ENCODE measurements around the gene PREB.

Gene PREB

GRCh38 chr2:27178469-27178868 is 44.0 kb upstream of the PREB start:
- no peak for TF ChIP-seq TAF1 (IDR thresholded peaks at IDR 0.05; ENCODE audit: borderline replicate concordance, insufficient read depth, low read length)
- no peak for TF ChIP-seq REST (IDR thresholded peaks at IDR 0.05; ENCODE audit: insufficient read depth in 1 of 2, low read depth in 2 of 2, low read length in 2 of 2)
- no peak for TF ChIP-seq SIN3A (IDR thresholded peaks at IDR 0.05; ENCODE audit: borderline replicate concordance, insufficient read depth, low read length)
- no peak for TF ChIP-seq POLR2AphosphoS5 (IDR thresholded peaks at IDR 0.05; ENCODE audit: low read depth, low read length)
- TF ChIP-seq FOXP2 (optimal IDR thresholded peaks at IDR 0.05; ENCODE audit: borderline replicate concordance, extremely low read depth, extremely low read length, insufficient read depth) = no peak

- no peak for TF ChIP-seq TAF1 (IDR thresholded peaks at IDR 0.05; ENCODE audit: borderline replicate concordance, insufficient read depth, low read length)
- TF ChIP-seq REST (IDR thresholded peaks at IDR 0.05; ENCODE audit: insufficient read depth in 1 of 2, low read depth in 2 of 2, low read length in 2 of 2) = no peak
- TF ChIP-seq SIN3A (IDR thresholded peaks at IDR 0.05; ENCODE audit: borderline replicate concordance, insufficient read depth, low read length) = no peak
- TF ChIP-seq FOXP2 (optimal IDR thresholded peaks at IDR 0.05; ENCODE audit: borderline replicate concordance, extremely low read depth, extremely low read length, insufficient read depth) = no peak
- TF ChIP-seq POLR2AphosphoS5 (IDR thresholded peaks at IDR 0.05; ENCODE audit: low read depth, low read length) = no peak
These were observed 43.3 kb upstream of the PREB start for GRCh38 chr2:27177441-27178351.

- TF ChIP-seq POLR2AphosphoS5 (IDR thresholded peaks at IDR 0.05; ENCODE audit: low read depth, low read length) (no peak), TAF1 (IDR thresholded peaks at IDR 0.05; ENCODE audit: borderline replicate concordance, insufficient read depth, low read length) (no peak), SIN3A (IDR thresholded peaks at IDR 0.05; ENCODE audit: borderline replicate concordance, insufficient read depth, low read length) (no peak), FOXP2 (optimal IDR thresholded peaks at IDR 0.05; ENCODE audit: borderline replicate concordance, extremely low read depth, extremely low read length, insufficient read depth) (no peak), REST (IDR thresholded peaks at IDR 0.05; ENCODE audit: insufficient read depth in 1 of 2, low read depth in 2 of 2, low read length in 2 of 2) (no peak)
These were observed 40.9 kb upstream of the PREB start for GRCh38 chr2:27175330-27175729.

- no peak for TF ChIP-seq FOXP2 (optimal IDR thresholded peaks at IDR 0.05; ENCODE audit: borderline replicate concordance, extremely low read depth, extremely low read length, insufficient read depth)
- no peak for TF ChIP-seq SIN3A (IDR thresholded peaks at IDR 0.05; ENCODE audit: borderline replicate concordance, insufficient read depth, low read length)
- TF ChIP-seq TAF1 (IDR thresholded peaks at IDR 0.05; ENCODE audit: borderline replicate concordance, insufficient read depth, low read length) = no peak
- no peak for TF ChIP-seq POLR2AphosphoS5 (IDR thresholded peaks at IDR 0.05; ENCODE audit: low read depth, low read length)
- TF ChIP-seq REST (IDR thresholded peaks at IDR 0.05; ENCODE audit: insufficient read depth in 1 of 2, low read depth in 2 of 2, low read length in 2 of 2) = no peak
These were observed 40.2 kb upstream of the PREB start for GRCh38 chr2:27174638-27175037.

Measured in PFSK-1 (cell line).